Measurements from ENCODE around the gene PLPP2.

Gene PLPP2

DNA sequence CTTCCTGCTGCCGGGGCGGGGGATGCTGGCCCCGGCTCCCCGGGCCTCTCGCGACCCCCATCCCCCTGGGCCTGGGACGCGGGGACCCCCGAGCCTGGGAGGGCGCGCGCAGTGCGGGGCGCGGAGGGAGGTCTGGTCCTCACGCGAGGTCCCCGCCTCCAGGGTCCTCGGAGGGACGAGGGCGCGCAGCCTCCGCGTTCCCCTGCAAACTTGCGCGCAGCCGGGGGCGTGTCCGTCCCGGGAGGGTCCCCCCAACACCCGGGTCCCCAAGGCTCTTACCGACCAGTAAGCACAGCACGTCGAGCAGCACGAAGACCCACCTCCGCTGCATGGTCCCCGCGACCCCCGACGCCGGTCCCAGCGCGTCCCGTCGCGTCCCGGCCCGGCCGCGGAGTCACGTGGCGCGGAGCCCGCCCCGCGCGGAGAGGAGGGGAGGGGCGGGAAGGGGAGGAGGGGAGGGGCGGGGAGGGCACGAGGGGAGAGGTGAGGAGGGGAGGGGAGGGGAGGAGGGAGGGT is at the start of gene PLPP2:
Gene PLPP2 (minus strand): TSS at position 398 of the 516 bp plus-strand sequence. CDS start 67 bp downstream, at position 331.
- no peak for DNase-seq

DNA sequence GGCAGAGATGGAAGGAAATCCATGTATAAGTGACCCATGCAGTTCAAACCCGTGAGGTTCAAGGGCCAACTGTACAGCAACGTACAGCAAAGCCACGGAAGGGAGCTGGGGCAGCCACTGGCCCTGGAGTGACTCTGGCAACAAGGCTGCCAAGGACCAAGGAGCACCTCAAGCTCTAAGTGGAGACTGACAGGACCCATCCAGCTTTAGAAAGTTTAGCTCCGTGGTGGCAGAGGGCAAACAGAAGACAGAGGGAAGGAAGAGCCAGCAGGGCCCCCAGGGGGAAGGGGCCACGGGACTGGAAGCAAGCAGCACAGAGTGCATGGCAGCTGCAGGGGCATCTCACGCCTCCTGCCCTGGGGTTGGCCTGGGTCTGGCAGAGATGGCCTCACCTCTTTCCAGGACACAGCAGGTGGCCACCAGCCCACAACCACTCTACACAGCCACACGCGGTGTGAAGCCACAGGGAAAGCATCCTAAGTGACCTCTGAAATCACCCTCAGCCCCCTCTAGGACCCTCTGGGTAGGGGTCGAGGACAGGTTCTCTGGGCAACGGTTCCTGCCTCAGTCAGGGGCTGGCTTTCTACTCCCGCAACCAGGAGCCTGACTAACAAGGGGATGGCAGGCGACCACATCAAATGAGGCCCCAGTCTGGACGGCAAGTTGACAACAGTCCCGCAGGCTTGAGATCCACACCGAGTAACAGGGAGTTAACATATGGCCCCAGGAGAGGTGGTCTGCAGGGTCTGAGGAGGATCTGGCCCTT is 49.6 kb upstream of the PLPP2 start:
- no peak for DNase-seq

DNA sequence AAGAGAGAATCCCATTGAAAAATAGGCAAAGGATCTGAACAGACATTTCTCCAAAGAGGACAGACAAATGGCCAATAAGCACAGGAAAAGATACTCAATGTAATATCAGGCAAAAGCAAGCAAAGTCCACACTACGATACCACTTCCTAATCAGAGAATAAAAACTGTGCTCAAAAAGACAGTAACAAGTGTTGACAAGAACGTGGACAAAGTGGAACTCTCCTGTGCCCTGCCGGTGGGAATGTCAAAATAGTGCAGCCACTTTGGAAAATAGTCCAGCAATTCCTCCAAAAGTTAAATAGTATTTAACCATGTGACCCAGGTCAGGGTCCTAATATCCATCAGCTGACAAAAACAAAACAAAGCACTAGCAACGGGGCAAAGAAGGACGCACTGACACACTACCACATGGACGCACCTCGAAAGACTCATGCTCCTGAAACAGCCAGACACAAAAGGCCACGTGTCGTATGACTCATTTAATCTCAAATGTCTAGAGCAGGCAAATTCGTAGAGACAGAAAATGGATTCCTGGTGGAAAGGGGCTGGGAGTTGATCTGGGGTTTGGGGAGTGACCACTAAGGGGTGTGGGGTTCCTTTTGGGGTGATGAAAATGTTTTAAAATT is 48.2 kb upstream of the PLPP2 start:
- DNase-seq, result no peak

DNA sequence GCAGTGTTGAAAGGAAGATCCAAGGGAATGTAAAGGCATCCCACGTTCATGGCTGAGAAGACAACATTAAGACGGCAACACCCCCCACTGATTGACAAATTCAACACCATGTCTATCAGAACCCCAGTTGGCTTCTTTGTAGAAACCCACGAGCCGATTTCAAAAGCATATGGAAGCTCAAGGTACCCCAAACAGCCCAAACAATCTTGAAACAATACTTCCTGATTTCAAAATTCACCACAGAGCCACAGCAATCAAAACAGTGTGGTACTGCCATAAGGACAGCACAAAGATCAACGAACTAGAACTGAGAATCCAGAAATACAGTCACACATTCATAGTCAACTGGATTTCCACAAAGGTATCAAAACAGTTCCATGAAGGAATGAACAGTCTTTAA is 47.2 kb upstream of the PLPP2 start:
- DNase-seq, result no peak

DNA sequence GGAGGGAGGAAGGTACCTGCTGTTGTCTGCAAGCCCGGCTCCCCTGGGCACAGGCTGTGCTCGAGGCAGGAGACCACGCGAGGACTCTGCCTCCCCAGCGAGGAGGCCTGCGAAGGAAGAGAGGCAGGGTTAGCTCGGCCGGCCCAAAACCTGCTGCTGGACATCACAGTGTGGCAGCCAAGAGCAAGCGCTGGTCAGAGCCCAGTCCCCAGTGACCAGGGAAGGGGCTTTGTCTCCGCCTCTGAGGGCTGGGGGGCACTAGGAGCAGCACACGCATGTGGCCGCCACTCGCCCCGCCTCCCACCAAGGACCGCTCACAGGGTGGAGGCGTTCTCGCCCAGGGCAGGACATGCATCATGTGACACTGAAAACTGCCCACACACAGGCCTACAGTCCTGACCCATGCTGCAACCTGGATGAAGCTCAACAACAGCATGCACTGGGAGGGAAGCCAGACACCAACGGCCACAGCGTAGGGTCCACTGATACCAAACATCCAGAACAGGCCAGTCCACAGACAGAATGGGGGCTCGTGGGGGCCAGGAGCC is 44.9 kb upstream of the PLPP2 start:
- no peak for DNase-seq

DNA sequence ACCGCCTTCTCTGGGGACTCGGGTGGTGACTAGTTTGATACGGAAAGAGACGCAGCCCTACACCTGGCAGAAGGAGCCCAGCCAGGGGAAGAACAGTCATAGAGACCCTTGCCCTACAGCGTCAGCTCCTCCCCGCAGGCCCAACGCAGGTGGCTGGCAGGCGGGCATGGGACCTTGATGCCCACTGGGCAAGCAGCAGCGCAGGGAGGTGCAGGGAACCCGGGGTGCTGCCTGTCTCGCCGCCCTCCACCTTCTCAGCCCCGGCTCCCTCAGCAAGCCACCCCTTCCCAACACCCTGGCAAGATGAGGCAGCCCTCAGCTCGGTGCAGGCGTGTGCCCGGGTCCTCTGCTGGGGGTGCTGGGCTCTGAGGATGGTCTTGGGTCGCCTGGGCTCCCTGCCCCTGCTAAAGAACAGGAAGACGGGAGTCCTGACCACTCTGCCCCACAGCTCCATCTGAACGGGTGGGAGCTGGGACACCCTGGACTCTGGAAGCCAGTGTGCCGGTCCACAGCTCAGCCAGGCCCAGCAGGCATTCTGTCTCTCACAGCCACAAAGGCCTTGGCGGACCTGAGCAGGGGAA is 44.4 kb upstream of the PLPP2 start:
- DNase-seq, result no peak

DNA sequence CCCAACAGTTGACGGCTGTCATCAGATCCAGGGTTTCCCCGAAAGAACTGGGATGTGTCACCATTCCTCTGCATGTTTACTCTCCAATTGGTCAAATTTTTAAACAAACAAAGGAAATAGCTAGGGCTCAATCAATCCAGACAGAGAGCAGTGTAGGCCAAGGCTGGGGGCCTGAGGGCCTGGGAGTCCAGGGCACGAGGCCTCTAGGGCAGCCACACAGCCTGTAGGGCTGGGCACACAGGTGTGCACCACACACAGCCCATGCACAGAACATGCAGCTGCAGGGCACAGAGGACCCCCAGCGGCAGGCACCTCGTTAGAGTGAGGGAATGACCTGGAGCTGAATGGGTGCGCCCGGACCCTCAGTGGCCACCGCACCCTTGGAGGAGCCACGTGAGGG is 43.9 kb upstream of the PLPP2 start:
- no peak for DNase-seq

DNA sequence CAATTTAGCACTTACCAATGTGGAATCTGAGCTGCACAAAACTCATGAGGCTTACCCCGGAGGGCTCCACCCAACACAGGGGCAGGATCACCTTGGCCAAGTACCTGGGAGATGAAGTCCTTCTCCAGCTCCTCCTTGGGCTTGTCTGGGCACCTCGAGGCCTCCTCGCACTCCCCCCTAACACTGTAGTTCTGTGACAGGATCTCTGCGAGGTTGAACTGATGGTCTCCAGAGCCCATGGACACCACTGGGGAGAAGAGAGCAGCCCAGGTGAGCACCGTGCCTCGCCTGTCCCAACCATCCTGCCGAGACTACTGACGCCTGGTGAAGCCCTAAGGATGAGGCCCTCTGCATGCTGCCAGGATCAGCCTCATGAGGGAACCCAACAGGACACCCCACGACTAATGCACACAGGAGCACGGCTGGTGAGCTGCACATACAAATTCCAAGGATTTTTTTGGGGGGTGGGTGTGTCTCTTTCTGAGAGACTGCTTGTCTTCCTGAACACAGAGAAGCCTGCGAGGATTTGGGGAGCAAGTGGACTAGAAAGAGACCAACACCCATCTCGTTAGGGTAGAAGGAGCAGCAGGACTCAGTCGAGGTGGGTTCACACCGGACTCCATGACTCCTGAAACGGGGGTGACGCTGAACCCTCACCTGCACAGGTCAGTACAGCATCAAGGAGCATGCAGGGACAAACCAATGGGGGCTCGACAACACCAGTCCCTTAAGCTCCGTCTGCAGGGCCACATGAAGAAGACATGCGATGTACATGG is 43.3 kb upstream of the PLPP2 start:
- DNase-seq, result no peak

DNA sequence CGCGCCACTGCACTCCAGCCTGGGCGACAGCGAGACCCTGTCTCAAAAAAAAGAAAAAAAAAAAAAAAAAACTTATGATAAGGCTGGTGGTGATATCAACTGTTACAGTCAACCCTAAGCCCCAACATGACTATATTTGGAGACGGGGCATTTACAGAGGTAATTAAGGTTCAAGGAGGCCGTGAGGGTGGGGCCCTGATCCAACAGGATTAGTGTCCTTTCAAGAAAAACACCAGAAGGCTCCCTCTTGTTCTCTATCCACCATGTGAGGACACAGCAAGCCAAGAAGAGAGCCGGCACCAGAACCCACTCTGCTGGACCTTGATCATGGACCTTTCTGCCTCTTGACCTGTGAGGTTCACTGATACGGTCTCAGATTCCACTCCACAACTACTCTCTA is 39.3 kb upstream of the PLPP2 start:
- no peak for DNase-seq

DNA sequence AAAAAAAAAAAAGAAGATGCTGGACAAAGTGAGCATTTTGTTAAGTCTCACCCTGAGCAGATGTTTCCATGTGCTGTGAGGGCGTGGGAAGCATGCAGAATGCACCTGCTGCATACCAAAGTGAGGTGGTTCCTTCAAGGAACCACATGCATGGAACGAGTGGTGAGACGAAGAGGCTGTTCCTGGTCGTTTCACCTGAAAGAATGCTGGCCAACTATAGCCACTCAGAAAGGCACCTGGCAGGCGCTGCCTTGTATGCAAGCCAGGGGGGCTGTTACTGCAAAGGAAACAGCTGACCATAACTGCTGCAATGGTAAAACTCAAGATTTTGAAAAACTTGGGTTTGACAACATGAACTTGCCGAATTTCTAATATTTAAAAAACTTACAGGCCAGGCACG is 38.7 kb upstream of the PLPP2 start:
- DNase-seq, result no peak

DNA sequence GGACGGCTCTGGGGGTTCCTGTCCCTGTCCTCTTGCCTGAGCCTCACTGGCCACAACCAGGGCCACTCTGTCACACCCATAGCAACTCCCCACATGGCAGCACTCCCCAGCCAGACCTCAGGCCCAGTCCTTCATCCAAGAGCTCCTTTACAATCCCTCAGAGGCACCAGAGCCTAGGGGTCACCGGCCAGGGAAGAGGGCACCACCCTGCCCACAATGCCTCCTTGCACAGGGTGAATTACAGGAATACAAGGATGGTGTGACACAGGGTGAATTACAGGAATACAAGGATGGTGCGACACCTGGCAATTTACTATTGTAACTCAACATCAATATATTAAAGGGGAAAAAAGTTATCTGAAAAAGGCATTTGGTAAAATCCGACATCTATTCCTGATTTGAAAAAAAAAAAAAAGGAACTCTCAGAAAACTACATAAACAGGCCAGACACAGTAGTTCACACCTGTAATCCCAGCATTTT is 36.9 kb upstream of the PLPP2 start:
- DNase-seq, result no peak

DNA sequence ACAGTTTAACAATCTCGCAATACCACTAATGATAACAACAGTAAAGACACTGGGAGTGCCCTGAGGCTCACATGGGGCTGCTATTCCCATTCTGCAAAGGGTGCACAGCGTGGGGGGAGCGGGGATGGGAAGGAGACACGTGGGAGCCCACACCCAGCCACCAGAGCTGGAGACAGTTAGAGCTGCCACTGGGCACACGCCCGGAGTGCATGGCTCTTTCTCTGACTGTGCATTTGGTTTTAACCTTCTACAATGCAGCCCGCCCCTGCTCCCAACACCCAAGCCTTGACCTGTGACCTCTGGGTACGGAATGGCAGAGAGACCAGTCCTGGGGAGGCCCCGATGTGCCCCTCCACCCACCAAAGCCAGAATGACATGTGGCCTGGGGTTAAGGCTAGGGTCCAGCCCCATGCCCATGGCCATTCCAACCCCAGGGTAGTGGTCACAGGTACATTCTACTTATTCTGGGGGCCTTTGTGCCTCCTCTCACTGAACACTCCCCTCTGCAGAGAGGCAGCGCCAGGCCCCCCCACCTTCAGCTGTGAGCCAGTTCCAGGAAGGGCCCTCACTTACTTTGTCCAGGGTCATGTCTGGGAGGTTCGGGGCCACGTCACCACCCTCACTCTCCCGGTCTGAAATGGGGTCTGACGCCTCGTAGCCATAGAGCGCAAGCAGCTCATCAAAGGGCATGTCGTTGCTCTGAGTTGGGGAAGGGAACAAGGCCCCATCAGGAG is 36.3 kb upstream of the PLPP2 start:
- DNase-seq, result no peak

DNA sequence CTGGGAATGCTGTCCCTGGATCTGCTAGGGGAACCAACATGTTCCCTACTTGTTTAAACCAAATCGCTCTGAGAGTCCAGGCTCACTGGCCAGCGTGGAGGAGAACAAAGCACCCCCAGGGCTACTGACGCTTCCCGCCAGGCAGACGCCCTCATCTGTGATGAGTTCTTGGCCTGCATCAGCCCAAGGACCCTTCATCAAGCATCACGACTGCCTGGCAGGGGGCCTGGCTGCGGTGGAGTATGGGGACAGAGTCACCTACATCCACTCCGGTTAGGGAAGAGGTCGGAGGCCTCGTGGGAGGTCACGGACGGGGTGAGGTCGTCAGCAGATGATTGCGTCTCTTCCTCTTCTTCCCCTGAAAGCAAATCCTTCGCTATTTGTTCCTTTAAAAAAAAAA is 35.7 kb upstream of the PLPP2 start:
- no peak for DNase-seq

DNA sequence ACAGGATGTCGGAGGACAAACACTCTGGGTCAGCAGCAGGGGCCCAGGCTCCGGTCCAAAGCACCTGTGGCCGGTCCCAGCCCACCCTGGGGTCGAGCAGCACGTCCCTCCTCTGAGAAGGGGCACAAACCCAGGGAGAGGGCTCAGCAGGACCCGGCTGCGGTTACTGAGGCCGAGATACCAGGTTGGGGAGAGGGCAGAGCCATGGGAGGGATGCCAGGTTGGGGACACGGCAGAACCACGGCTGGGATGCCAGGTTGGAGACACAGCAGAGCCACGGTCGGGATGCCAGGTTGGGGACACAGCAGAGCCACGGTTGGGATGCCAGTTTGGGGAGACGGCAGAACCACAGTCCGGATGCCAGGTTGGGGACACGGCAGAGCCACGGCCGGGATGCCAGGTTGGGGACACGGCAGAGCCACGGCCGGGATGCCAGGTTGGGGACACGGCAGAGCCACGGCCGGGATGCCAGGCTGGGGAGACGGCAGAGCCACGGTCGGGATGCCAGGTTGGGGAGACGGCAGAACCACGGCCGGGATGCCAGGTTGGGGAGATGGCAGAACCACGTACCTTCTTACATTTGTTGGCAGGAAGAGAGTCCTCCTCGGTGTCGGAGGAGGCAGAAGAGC is 34.8 kb upstream of the PLPP2 start:
- DNase-seq, result no peak

DNA sequence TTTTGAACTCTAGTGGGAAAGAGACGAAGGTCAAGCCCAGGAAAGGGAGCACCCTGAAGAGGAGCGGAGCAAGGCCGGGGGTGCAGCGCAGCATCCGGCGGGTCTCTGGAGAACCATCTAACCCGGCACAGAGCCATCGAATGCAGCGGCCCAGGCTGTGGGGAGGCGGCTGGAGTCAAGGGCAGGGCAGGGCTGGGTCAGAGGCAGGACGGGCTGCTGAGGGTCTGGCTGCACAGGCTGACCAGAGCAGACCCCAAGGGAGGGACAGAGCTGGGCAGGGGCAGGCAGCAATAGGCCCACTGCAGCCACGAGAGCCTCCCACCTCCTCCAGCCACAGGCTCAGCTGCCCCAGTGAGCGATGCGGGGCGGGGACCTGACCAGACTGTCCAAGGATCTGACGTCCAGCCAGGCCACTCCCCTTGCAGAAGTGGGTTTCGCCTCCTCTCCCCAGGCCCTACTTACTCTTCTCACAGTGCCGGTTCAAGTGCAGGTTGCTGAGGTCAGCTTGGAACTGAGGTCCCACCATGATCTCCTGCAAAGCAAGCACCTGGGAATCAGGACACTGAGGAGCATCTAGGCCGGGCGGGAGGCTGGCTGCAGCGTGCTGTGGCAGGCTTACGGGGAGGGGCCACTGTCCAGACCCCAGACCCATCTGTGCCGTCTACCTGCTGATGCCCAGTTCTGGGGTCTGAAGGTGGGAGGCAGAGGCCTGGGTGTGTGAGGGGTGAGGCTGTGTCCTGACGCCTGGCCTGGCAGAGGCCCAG is 34.2 kb upstream of the PLPP2 start:
- no peak for DNase-seq

DNA sequence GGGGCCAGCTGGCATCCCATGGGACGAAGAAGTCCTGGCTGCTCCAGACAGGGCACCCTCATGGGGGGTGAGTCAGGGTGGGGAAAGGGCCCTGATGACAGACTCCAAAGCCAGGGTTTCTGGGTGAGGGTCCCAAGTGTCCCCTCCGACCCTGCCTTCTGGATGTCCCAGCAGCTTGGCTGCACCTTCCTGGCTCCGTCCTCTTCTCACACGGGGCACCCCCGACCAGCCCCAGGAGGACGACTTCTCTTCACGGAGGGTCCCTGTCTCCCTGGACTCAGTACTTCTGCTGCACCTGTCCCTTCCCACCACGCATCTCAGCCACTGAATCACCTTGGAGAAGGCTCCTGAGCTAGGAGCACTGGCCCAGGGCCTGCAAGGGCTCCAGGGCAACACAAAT is 33.5 kb upstream of the PLPP2 start:
- no peak for DNase-seq

DNA sequence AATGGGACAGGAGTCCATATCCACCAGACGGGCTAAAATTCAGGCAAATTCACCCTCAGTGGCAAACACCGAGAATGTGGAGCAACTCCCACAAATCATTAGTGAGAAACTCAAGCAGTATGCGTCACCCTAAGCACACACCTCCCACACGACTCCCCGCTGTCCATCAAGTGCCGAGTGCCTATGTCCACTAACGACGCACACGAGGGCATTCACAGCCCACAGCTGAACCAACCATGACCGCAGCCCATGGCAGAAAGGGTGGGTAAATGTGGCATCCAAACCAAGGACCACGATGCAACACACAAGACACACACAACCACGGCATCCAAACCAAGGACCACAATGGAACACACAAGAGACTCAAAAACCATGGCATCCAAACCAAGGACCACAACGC is 31.4 kb upstream of the PLPP2 start:
- DNase-seq, result no peak

DNA sequence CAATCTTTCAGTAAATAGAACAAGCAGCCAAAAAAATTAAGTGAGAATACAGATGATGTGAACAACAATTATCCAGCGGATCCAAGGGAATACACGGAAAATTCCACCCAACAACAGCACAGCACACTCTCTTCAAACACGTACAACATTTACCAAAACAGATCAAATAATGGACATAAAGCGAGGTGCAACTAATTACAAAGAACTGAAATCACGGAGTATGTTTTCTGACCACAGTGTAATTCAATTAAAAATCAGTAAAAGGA is 27.2 kb upstream of the PLPP2 start:
- DNase-seq, result no peak

DNA sequence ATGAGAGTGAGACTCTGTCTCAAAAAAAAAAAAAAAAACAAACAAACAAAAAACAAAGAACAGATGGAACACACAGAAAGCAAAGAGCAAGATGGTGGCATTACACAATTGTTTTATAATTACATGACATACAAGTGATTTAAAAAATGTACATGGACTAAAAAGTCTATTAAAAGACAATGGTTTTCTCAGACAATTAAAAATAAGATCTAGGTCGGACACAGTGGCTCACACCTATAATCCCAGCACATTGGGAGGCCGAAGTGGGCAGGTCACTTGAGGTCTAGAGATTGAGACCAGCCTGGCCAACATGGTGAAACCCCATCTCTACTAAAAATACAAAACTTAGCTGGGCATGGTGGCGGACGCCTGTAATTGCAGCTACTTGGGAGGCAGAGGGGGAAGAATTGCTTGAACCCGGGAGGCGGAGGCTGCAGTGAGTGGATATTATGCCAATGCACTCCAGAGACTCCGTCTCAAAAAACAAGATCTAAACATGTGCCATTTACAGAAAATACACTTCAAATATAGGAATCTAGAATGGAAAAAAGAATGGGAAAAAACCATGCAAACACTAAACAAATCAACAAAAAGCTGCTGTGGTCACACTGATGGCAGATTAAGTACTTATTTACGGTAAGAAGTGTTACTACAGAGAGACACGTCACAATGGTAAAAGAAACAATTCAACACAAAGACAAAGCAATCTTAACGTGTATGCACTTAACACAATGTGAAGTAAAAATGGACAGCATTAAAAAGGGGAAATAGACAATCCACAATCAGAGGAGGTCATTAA is 26.7 kb upstream of the PLPP2 start:
- DNase-seq, result no peak

DNA sequence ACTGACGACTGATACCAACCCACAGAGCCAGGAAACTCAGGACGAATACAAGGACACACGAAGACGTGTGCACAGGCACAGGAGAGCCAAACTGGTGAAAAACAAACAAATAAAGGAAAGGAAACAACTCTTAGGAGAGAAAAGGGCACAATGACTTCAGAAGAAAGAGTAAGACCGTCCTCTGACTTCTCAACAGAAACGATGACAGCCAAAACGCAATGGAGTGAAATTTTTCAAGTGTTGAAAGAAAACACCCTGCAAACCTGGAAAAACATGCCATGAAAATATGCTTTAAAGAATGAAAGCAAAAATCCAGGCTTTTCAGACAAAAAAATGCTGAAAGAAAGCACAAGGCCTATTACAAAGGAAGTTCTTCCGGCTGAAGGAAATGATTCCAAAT is 24.6 kb upstream of the PLPP2 start:
- no peak for DNase-seq
